ENCODE results near the gene FBXO46.
"Not testable (repeated sequence)": the region's sequence is repeated elsewhere in the genome, so short reads cannot be mapped to it uniquely, and the experiment has no call there.

Gene FBXO46

GRCh38 chr19:45728683-45729082 is 2.0 kb downstream of the FBXO46 start:
- not testable (repeated sequence) for H3K4me1 ChIP-seq (ENCODE audit: control insufficient read depth, insufficient read depth, low read length); H3K36me3 ChIP-seq (ENCODE audit: control insufficient read depth, insufficient read depth, low read length); H3K9me3 ChIP-seq (ENCODE audit: control insufficient read depth, insufficient read depth, low read length); H3K27ac ChIP-seq (ENCODE audit: low read length); H3K27me3 ChIP-seq (ENCODE audit: control insufficient read depth, insufficient read depth, low read length); DNase-seq (ENCODE audit: low read depth, low spot score); H3K4me3 ChIP-seq (ENCODE audit: low read length)
- WGBS (ENCODE audit: insufficient coverage, insufficient read length): no CpG with 5 or more reads among the region's 18 CpGs

GRCh38 chr19:45720065-45720464 is 10.6 kb downstream of the FBXO46 start:
- no CpG with 5 or more reads among the region's 11 CpGs for WGBS (ENCODE audit: insufficient coverage, insufficient read length)
- H3K36me3 ChIP-seq (ENCODE audit: control insufficient read depth, insufficient read depth, low read length); H3K4me1 ChIP-seq (ENCODE audit: control insufficient read depth, insufficient read depth, low read length): not testable (repeated sequence)

GRCh38 chr19:45717983-45718650 is 12.6 kb downstream of the FBXO46 start:
- H3K9me3 ChIP-seq (ENCODE audit: control insufficient read depth, insufficient read depth, low read length): no peaks in the 10 kb centered on the region
- peaks cover 3% of the 10 kb centered on the region; the same call in 1 of the 2 replicates for H3K36me3 ChIP-seq (ENCODE audit: control insufficient read depth, insufficient read depth, low read length)
- peaks cover 2% of the 10 kb centered on the region; the same call in 1 of the 2 replicates for H3K4me1 ChIP-seq (ENCODE audit: control insufficient read depth, insufficient read depth, low read length)
- no peak for DNase-seq (ENCODE audit: low read depth, low spot score)
- no peak overlapping the region for H3K27ac ChIP-seq (ENCODE audit: low read length)
- H3K27me3 ChIP-seq (ENCODE audit: control insufficient read depth, insufficient read depth, low read length): no peaks in the 10 kb centered on the region
- WGBS (ENCODE audit: insufficient coverage, insufficient read length): no CpG with 5 or more reads among the region's 12 CpGs
- peak overlapping the region; percentile 39; the same call in 1 of the 2 replicates for H3K4me3 ChIP-seq (ENCODE audit: low read length)

More at GRCh38 chr19:45720065-45720464, 10.6 kb downstream of the FBXO46 start:
- not testable (repeated sequence) for H3K27me3 ChIP-seq (ENCODE audit: control insufficient read depth, insufficient read depth, low read length); DNase-seq (ENCODE audit: low read depth, low spot score); H3K9me3 ChIP-seq (ENCODE audit: control insufficient read depth, insufficient read depth, low read length); H3K27ac ChIP-seq (ENCODE audit: low read length); H3K4me3 ChIP-seq (ENCODE audit: low read length)

- no CpG with 5 or more reads among the region's 51 CpGs for WGBS (ENCODE audit: insufficient coverage, insufficient read length)
- DNase-seq (ENCODE audit: low read depth, low spot score): peak; percentile 98
- H3K4me1 ChIP-seq (ENCODE audit: control insufficient read depth, insufficient read depth, low read length): peaks cover 2% of the 10 kb centered on the region; the same call in 1 of the 2 replicates
- peaks cover 5% of the 10 kb centered on the region for H3K36me3 ChIP-seq (ENCODE audit: control insufficient read depth, insufficient read depth, low read length)
- H3K27ac ChIP-seq (ENCODE audit: low read length): no peak overlapping the region
- H3K4me3 ChIP-seq (ENCODE audit: low read length): peak overlapping the region; percentile 72; the same call in 1 of the 2 replicates
- H3K9me3 ChIP-seq (ENCODE audit: control insufficient read depth, insufficient read depth, low read length): no peaks in the 10 kb centered on the region
- no peaks in the 10 kb centered on the region for H3K27me3 ChIP-seq (ENCODE audit: control insufficient read depth, insufficient read depth, low read length)
Measured at GRCh38 chr19:45717131-45717982, 13.3 kb downstream of the FBXO46 start.

- no peaks in the 10 kb centered on the region for H3K27me3 ChIP-seq (ENCODE audit: control insufficient read depth, insufficient read depth, low read length)
- peak overlapping the region; percentile 72; the same call in 1 of the 2 replicates for H3K4me3 ChIP-seq (ENCODE audit: low read length)
- H3K36me3 ChIP-seq (ENCODE audit: control insufficient read depth, insufficient read depth, low read length): peaks cover 9% of the 10 kb centered on the region
- no peaks in the 10 kb centered on the region for H3K9me3 ChIP-seq (ENCODE audit: control insufficient read depth, insufficient read depth, low read length)
- 100% methylated on average over 3 of the region's 24 CpGs for WGBS (ENCODE audit: insufficient coverage, insufficient read length)
- DNase-seq (ENCODE audit: low read depth, low spot score): no peak
- peaks cover 2% of the 10 kb centered on the region; the same call in 1 of the 2 replicates for H3K4me1 ChIP-seq (ENCODE audit: control insufficient read depth, insufficient read depth, low read length)
- no peak overlapping the region for H3K27ac ChIP-seq (ENCODE audit: low read length)
Measured at GRCh38 chr19:45716359-45717130, 14.2 kb downstream of the FBXO46 start.

- Histone ChIP-seq H3K4me1 (ENCODE audit: control insufficient read depth, insufficient read depth, low read length) (peaks cover 2% of the 10 kb centered on the region; the same call in 1 of the 2 replicates), H3K4me3 (ENCODE audit: low read length) (no peak overlapping the region), H3K27ac (ENCODE audit: low read length) (no peak overlapping the region), H3K36me3 (ENCODE audit: control insufficient read depth, insufficient read depth, low read length) (peaks cover 9% of the 10 kb centered on the region), H3K27me3 (ENCODE audit: control insufficient read depth, insufficient read depth, low read length) (no peaks in the 10 kb centered on the region), H3K9me3 (ENCODE audit: control insufficient read depth, insufficient read depth, low read length) (no peaks in the 10 kb centered on the region)
- DNase-seq (ENCODE audit: low read depth, low spot score): no peak
- no CpG with 5 or more reads among the region's 3 CpGs for WGBS (ENCODE audit: insufficient coverage, insufficient read length)
Measured at GRCh38 chr19:45715139-45715538, 15.6 kb downstream of the FBXO46 start.

- Histone ChIP-seq H3K36me3 (ENCODE audit: control insufficient read depth, insufficient read depth, low read length) (peaks cover 9% of the 10 kb centered on the region), H3K9me3 (ENCODE audit: control insufficient read depth, insufficient read depth, low read length) (no peaks in the 10 kb centered on the region), H3K4me1 (ENCODE audit: control insufficient read depth, insufficient read depth, low read length) (peaks cover 1% of the 10 kb centered on the region; the same call in 1 of the 2 replicates), H3K27me3 (ENCODE audit: control insufficient read depth, insufficient read depth, low read length) (no peaks in the 10 kb centered on the region), H3K4me3 (ENCODE audit: low read length) (no peak overlapping the region), H3K27ac (ENCODE audit: low read length) (no peak overlapping the region)
- WGBS (ENCODE audit: insufficient coverage, insufficient read length): no CpG with 5 or more reads among the region's 15 CpGs
- no peak for DNase-seq (ENCODE audit: low read depth, low spot score)
Measured at GRCh38 chr19:45713141-45713540, 17.6 kb downstream of the FBXO46 start.

- WGBS (ENCODE audit: insufficient coverage, insufficient read length): no CpG with 5 or more reads among the region's 25 CpGs
Measured at GRCh38 chr19:45712699-45713067, 18.0 kb downstream of the FBXO46 start.

GRCh38 chr19:45711851-45712698 is 18.6 kb downstream of the FBXO46 start:
- H3K27ac ChIP-seq (ENCODE audit: low read length): no peak overlapping the region
- no peaks in the 10 kb centered on the region for H3K9me3 ChIP-seq (ENCODE audit: control insufficient read depth, insufficient read depth, low read length)
- no peak overlapping the region for H3K4me3 ChIP-seq (ENCODE audit: low read length)
- no peaks in the 10 kb centered on the region for H3K27me3 ChIP-seq (ENCODE audit: control insufficient read depth, insufficient read depth, low read length)
- no peaks in the 10 kb centered on the region for H3K4me1 ChIP-seq (ENCODE audit: control insufficient read depth, insufficient read depth, low read length)
- WGBS (ENCODE audit: insufficient coverage, insufficient read length): no CpG with 5 or more reads among the region's 76 CpGs
- peaks cover 9% of the 10 kb centered on the region for H3K36me3 ChIP-seq (ENCODE audit: control insufficient read depth, insufficient read depth, low read length)
- no peak for DNase-seq (ENCODE audit: low read depth, low spot score)

More at GRCh38 chr19:45712699-45713067, 18.0 kb downstream of the FBXO46 start:
- no peak overlapping the region for H3K4me3 ChIP-seq (ENCODE audit: low read length)
- H3K9me3 ChIP-seq (ENCODE audit: control insufficient read depth, insufficient read depth, low read length): no peaks in the 10 kb centered on the region
- H3K27ac ChIP-seq (ENCODE audit: low read length): no peak overlapping the region
- no peak for DNase-seq (ENCODE audit: low read depth, low spot score)
- H3K4me1 ChIP-seq (ENCODE audit: control insufficient read depth, insufficient read depth, low read length): no peaks in the 10 kb centered on the region
- H3K36me3 ChIP-seq (ENCODE audit: control insufficient read depth, insufficient read depth, low read length): peaks cover 9% of the 10 kb centered on the region
- H3K27me3 ChIP-seq (ENCODE audit: control insufficient read depth, insufficient read depth, low read length): no peaks in the 10 kb centered on the region
